ENCODE results near the gene C4orf46. TPM values are rescaled to one million over a fixed set of nuclear protein-coding genes. Genes with fewer than 3 reads are reported as not detected.
"Not testable (repeated sequence)": the region's sequence is repeated elsewhere in the genome, so short reads cannot be mapped to it uniquely, and the experiment has no call there.

C4orf46 gene
- total RNA-seq (1 to 10 TPM; 1.0 to 2.7 (median 1.4) TPM), polyA plus RNA-seq (1 to 10 TPM; 1.3 to 2.5 TPM)

GRCh38 chr4:158671665-158671914 is at the start of gene C4orf46:
TSS of gene C4orf46 (minus strand) at chr4:158671887. CDS start at chr4:158671801, 86 bp downstream.
- Histone ChIP-seq H3K27ac (peak within 1 kb of the TSS; percentile 92 to 98 (median 96)), H3K27me3 (no peaks in the 10 kb centered on the region), H3K9me3 (no peaks in the 10 kb centered on the region), H3K4me3 (peak within 1 kb of the TSS; percentile 65 to 92 (median 73)), H3K36me3 (no peaks in the 10 kb centered on the region), H3K4me1 (peaks cover 0 to 9% (median 0%) of the 10 kb centered on the region in 3 donors)
- DNase-seq: no peak
- FAIRE-seq: no peak
- 0% methylated on average over 19 to 20 of the region's 20 CpGs for WGBS, 2 donors
- no peak for TF ChIP-seq CTCF (IDR thresholded peaks at IDR 0.05)
- ATAC-seq: peak in 3 of 4 donors; percentile 4 to 7 (median 5)
- intact Hi-C loops (cut with DNase I): no loop called here

- FAIRE-seq: no peak
- peaks cover 3 to 50% (median 4%) of the 10 kb centered on the region in 3 donors for H3K36me3 ChIP-seq
- DNase-seq: no peak
These were observed 44.1 kb upstream of the C4orf46 start for GRCh38 chr4:158715802-158716201.

GRCh38 chr4:158714937-158715336 is 43.2 kb upstream of the C4orf46 start:
- WGBS, 2 donors: 84 to 89% methylated on average over 4 of the region's 4 CpGs
- H3K27ac ChIP-seq: no peak overlapping the region
- no peak for DNase-seq
- TF ChIP-seq CTCF (IDR thresholded peaks at IDR 0.05): no peak
- H3K9me3 ChIP-seq: no peaks in the 10 kb centered on the region
- ATAC-seq: no peak
- no peak overlapping the region for H3K4me3 ChIP-seq
- H3K27me3 ChIP-seq: no peaks in the 10 kb centered on the region
- peaks cover 4 to 59% (median 8%) of the 10 kb centered on the region in 3 donors for H3K36me3 ChIP-seq
- FAIRE-seq: no peak
- no peaks in the 10 kb centered on the region for H3K4me1 ChIP-seq
- intact Hi-C loops (cut with DNase I): no loop called here

More at GRCh38 chr4:158715802-158716201, 44.1 kb upstream of the C4orf46 start:
- no peak for ATAC-seq
- H3K9me3 ChIP-seq: no peaks in the 10 kb centered on the region
- TF ChIP-seq CTCF (IDR thresholded peaks at IDR 0.05): no peak
- no peak overlapping the region for H3K27ac ChIP-seq
- no peaks in the 10 kb centered on the region for H3K4me1 ChIP-seq
- WGBS, 2 donors: 57% methylated on average over 3 of the region's 3 CpGs
- no peaks in the 10 kb centered on the region for H3K27me3 ChIP-seq
- intact Hi-C loops (cut with DNase I): no loop called here
- no peak overlapping the region for H3K4me3 ChIP-seq

DNA sequence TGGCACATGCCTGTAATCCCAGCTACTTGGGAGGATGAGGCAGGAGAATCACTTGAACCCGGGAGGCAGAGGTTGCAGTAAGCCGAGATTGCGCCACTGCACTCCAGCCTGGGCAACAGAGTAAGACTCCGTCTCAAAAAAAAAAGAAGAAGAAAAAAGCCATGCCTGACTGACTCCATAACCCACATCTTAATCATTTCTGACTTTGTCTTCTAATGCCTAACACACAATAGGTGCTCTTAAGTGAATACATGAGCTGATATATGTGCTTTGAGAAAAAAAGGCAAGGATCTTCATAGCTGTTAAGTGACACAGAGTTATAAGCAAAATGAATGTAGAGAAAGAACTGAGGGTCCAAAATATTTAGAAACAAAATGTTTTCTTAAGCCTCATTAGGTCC is 40.9 kb upstream of the C4orf46 start:
- intact Hi-C loops (cut with DNase I); H3K27ac ChIP-seq; H3K4me3 ChIP-seq; ATAC-seq; H3K9me3 ChIP-seq; FAIRE-seq; H3K4me1 ChIP-seq; H3K27me3 ChIP-seq; DNase-seq: not testable (repeated sequence)
- H3K36me3 ChIP-seq: peaks cover 4 to 67% (median 8%) of the 10 kb centered on the region in 3 donors
- 91 to 98% methylated on average over 4 of the region's 4 CpGs for WGBS, 2 donors

DNA sequence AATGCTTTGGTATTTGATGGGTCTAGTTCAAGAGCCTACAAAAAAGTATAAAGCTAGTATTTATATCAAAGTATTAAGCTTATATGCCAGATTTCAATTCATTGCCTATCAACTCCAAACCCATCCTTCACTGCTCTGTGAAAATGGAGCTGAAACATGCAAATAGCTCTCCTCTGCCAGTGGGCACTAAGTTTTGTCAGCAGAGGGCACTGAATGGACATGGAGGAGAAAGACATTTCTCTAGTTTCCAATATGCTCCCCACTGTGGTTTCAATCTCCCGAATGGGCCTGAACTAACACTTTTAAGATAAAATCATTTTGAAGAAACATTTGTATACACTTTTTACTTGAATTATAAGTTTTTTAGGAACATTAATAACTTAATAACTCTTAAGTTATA is 39.1 kb upstream of the C4orf46 start:
- no peak for ATAC-seq
- no peak for FAIRE-seq
- Histone ChIP-seq H3K4me1 (no peaks in the 10 kb centered on the region), H3K9me3 (no peaks in the 10 kb centered on the region), H3K36me3 (peaks cover 4 to 64% (median 8%) of the 10 kb centered on the region in 3 donors), H3K4me3 (no peak overlapping the region), H3K27me3 (no peaks in the 10 kb centered on the region), H3K27ac (no peak overlapping the region)
- WGBS, 2 donors: 62 to 75% methylated on average over 1 of the region's 1 CpG
- TF ChIP-seq CTCF (IDR thresholded peaks at IDR 0.05): no peak
- no peak for DNase-seq
- intact Hi-C loops (cut with DNase I): no loop called here
